Astrocyte of the hippocampus (primary cell): ENCODE data around the gene HOXC12.

Experiments used
- DNase-seq: peaks from one replicate; pipeline ENCODE4 v3.0.0; 2011; ENCODE audit warnings: low read depth, low spot score

The HOXC12 gene

GRCh38 chr12:53940443-53941014 is 14.2 kb upstream of the HOXC12 start:
- DNase-seq = no peak

GRCh38 chr12:53941187-53941586 is 13.5 kb upstream of the HOXC12 start:
- no peak for DNase-seq

DNA sequence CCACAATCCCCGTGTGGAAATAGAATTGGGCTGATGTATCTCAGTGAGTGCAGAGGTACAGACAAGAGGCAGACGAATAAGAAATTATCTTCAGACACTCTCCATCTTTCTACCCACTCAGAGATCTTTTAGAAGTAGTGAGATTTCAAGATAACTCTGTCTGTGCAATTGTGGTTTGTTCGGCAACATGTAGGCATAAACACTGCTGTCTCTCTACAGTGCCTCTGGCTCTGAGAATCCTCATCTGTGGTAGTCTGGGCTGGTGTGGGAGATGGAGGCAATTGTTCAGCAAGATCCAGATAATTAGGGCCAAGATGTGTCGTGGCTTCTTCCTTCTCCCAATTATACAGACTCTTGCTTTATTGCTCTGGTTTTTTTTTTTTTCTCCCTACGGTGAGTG is 13.0 kb upstream of the HOXC12 start:
- DNase-seq = no peak

- DNase-seq = no peak
Observed at GRCh38 chr12:53942467-53942997, 12.2 kb upstream of the HOXC12 start.

- no peak for DNase-seq
Observed at GRCh38 chr12:53944209-53944608, 10.5 kb upstream of the HOXC12 start.

- DNase-seq = no peak
Observed at GRCh38 chr12:53944907-53945847, 9.5 kb upstream of the HOXC12 start.

- DNase-seq = no peak
Observed at GRCh38 chr12:53947743-53948142, 7.0 kb upstream of the HOXC12 start.

DNA sequence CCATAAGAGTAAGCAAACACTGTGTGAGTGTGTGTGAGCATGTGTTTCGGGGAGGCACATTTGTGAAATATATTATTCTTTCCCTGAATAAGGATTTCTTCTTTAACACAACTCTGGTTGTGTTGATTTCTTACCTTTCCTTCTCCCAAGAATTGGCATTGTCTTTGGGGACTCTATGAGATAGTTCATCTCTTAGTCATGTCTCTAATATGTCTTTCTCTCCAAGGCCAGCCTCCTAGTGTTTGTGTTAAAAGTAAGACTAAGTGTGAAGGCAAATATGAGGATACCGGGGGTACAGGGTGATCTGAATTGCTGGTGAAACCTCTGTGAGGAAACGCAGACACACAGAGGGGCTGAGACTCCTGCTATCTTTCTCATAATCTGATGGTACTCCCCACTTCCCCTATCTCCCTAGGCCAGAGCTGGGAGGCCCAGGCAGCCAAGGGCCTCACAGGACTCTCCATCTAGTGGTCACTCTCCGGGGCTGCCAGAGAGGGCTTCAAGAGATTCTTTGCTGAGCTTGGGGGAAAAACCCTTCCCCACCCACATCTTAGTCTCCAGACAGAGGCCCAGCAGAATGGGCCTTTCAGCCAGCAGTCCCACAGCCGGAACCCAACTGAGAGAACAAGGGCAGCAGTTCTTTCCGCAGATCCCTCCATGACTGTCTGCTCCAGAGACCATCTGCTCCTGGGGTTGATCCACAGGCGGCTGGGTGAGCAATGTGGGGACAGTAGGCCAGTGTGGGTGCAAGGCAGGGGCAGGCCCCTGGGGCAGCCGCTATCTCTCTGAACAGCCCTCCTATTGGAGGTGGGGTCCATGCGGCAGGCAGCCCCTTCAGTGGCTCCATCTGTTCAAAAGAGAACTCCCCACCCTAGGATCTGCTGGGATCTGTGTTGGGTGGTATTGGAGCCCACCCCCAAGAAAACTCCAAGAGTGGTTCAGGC is 5.8 kb upstream of the HOXC12 start:
- no peak for DNase-seq

GRCh38 chr12:53949631-53950436 is 4.9 kb upstream of the HOXC12 start:
- DNase-seq = no peak

GRCh38 chr12:53950437-53950773 is 4.3 kb upstream of the HOXC12 start:
- DNase-seq = no peak

DNA sequence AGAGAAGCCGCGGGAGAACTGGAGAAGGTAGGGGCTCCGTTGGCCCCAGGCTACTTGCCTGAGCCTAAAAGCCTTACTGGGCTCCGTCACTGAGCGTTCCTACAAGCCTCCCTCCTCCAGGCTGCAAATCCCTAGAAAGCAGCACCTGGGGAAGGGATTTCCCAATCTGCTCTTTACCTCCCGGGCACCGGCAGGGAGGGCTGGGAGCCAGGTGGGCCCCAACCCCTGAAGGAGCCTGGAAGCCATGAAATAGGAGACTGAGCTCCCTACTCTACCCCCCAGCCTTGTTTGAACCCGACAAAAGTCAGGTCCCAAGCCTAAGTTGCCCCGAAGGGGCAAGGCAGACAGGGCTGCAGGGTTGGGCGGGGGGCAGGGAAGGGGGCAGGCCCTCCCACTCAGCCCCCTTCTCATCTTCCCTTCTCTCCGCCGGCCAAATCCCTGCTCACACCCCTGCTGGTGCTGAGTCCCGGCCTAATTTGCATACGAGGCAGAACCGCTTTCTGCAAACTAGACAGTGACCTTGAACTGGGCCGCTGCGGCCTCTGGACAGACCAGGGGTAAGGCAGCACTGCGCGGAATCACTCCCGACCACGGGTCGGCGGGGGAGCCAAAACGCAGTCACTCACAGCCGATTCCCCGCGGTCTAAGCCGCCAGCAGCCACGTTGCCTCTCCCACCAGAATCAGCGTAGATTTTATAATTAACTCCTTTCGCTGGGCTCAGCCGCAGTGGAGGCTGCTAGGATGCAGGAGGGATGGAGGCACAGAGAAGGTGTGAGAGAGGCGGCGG is 3.7 kb upstream of the HOXC12 start:
- DNase-seq = no peak

- DNase-seq = no peak
Observed at GRCh38 chr12:53951577-53952334, 2.9 kb upstream of the HOXC12 start.

- no peak for DNase-seq
Observed at GRCh38 chr12:53952335-53952694, 2.4 kb upstream of the HOXC12 start.

GRCh38 chr12:53952871-53953734 is 1.6 kb upstream of the HOXC12 start:
- DNase-seq = no peak

DNA sequence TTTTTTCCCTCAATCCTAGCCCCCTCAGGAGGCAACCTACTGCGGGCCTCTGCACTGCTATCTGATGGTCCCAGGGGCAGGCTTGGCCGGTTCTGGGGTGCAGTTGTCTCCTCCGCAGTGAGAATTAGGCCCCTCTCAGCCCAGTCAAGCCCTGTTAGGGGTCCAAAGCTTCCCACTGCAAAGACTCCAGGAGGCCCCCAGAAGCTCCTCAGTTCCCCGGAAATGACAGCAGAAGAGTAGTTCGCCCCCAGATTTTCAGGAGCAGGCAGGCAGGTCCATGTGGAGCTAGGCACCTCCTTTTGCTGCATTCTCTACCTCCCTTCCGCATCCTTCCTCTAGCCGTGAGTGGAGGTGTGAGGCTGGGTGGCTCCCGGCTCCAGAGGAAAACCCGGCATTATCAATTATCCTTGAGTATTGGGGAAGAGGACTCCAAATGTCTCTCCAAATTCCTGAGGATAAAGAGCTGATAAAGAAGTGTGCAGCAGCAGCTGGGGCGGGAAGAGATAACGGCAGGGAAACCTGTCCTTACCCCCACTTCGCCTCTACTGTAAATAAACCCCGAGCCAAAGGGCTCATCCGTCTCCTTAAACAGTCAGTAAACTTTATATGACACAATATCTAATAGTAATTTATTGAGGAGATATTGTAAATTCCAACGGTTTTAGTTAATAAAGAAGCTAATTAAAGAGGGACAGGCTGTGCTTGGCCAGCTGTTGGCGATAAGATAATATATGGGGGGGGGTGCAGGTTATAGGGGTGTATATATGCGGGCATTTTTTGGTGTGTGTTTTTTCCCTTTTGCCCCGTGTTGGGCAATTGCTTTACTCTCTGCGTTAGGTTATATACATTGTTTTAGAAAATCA is 641 bp upstream of the HOXC12 start:
- DNase-seq = no peak

GRCh38 chr12:53955036-53955775 is 503 bp downstream of the HOXC12 start:
- DNase-seq = no peak

- no peak for DNase-seq
Observed at GRCh38 chr12:53955776-53956250, 1.1 kb downstream of the HOXC12 start.
